Ureter (tissue), 1 donor: ENCODE data around the gene FRMD8. TPM values are rescaled to one million over a fixed set of nuclear protein-coding genes. Genes with fewer than 3 reads are reported as not detected.
"Not testable (repeated sequence)": the region's sequence is repeated elsewhere in the genome, so short reads cannot be mapped to it uniquely, and the experiment has no call there.

Experiments used
- DNase-seq: peaks from one replicate; pipeline ENCODE4 v3.0.0-alpha.2; 2020; ENCODE audit warnings: low spot score
- total RNA-seq: library from RNA; stranded (reverse); gene quantifications from one replicate; pipeline ENCODE4 v1.2.4, GENCODE V29; 2023
- donor health status: DM: yes; HTN: yes; CAD: no.

Gene FRMD8
- total RNA-seq, 1 donor from 2014 or later: 31.2 TPM

DNA sequence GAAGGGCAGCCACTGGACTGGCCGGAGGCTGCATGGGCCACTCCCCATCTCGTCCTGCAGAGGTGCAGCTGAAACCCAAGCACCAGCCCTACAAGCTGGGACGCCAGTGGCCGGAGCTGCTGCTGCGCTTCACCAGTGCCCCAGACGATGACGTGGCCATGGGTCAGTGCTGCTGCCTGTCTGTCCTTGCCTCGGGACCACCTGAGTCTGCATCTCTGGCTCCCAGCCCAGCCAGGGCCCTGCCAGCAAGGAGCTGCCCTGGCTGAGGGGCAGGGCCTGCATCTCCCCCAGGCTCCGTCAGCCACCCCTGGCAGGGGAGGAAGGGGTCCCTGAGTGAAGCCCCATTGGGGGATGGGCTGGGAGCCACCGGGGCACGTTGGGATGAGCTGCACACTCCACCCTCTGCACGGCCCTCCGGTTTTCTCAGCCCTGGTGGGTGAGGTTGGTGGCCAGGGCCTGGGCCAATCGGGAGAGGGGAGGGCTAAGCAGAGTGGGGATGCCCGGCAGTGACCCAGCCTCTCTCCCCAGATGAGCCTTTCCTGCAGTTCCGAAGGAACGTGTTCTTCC is 7.2 kb downstream of the FRMD8 start:
- no peak for DNase-seq

DNA sequence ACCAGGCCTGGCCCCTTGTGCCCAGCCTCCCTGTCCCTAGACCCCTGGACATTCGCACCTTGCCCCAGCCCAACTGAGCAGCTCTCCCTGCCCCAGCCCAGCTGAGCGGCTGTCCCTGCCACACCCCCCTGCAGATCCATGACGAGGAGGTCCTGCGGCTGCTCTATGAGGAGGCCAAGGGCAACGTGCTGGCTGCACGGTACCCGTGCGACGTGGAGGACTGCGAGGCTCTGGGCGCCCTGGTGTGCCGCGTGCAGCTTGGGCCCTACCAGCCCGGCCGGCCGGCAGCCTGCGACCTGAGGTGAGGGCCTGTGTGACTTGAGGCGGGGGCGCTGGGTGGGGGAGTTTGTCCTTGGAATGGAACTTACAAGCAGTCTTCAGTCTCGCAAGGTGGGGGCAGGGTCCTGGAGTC is 7.7 kb downstream of the FRMD8 start:
- no peak for DNase-seq

DNA sequence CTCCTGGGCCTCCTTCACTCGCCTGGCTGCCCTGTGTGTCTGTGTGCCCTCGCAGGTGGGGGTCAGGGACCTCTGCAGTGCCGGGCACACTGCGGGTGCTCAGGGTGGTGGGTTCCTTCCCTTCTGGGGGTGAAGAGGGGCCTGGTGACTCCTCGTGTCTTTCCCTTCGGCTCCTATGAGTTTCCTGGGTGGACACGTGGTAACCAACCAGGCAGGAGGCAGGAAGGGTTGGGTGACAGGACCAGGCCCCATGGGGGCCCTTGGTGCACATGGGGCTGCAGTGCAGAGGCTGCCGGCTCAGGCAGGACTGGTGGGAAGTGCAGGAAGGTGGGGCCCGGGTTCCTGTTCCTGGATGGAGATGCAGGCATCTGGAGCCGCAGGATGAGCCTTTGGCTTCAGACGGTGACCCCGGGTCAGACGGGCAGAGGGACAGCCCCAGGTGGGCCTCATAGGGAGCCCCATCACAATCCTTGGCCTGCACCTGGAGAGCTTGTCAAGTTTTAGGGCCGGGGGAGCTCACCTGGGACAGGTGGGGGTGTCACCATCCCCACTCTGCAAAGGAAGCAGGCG is 9.6 kb downstream of the FRMD8 start:
- DNase-seq: no peak

DNA sequence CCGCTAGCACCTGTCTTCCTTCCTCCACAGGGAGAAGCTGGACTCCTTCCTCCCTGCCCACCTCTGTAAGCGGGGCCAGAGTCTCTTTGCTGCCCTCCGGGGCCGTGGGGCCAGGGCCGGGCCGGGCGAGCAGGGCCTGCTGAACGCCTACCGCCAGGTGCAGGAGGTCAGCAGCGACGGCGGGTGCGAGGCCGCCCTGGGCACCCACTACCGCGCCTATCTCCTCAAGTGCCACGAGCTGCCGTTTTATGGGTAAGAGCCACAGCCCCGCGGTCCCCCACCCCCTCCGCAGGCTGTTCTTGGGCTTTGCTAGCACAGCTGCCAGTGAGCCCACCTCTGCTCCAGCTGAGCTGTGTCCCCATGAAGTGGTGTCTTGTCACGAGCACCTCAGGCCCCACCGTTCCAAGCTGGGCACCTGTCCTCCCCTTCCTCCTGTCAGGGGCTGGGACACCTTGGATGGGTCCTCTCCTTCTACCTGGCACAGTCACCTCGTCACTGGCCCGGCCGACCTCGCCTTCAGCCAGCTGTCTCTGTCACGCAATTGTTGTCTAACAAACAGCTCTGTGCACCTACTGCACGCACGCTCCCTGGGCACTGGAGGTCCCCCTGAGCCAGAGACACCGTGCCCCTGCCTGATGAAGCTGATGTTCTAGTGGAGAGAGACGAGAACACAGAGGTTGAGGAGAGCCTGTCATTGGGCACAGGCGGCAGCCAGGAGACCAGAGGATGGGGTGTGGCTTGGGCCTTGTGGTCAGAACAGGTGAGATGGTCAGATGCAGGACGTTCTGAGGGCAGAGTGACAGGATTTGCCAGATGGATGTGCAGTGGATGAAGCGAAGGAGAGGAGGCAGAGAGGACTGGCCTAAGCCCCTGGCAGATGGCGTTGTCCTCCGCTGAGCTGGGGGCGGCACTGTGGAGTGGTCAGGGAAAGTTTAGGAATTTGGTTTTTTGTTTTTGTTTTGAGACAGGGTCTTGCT is 10.6 kb downstream of the FRMD8 start:
- DNase-seq: no peak

DNA sequence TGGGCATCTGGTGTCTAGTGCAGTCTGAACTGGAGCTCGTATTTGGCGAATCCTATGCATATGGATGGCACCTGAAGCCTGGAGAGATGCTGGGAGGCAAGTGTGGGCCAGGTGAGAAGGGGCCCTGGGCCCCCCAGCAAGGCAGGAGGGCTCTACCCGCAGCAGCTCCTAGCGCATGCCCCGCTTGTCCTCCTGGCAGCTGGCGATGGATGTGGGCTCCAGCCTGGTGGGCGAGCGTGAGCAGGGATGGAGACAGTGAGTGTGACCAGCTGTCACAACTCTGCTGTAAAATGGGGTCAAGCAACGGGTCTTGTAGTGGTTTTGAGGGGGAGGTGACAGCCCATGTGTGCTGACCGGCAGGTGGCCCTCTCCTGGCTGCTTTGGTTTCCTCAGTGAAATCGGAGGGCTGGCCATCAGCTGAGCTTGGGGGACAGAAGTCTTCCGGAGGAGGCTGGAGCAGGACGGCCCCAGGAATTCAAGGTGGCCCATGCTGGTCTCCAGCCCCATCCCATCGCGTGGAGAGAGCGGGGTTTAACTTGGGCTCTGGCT is 12.0 kb downstream of the FRMD8 start:
- no peak for DNase-seq

DNA sequence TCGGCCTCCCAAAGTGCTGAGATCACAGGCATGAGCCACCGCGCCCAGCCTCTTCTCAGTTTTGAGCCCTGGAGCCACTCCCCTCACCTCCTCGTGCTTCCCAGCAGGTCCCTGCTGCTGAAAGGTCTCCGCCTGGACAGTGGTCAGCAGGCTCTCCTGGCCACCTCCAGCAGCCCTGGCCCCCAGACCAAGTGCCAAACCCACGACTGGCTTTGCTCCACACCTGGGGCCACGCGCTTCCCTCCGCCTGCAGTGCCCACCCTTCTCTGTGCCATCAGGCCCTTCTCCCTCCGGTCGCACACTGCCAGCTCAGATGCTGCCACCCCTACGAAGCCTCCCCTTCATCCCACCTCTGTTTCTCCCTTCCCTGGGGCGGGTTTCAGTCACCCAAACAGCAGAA is 12.8 kb downstream of the FRMD8 start:
- no peak for DNase-seq

DNA sequence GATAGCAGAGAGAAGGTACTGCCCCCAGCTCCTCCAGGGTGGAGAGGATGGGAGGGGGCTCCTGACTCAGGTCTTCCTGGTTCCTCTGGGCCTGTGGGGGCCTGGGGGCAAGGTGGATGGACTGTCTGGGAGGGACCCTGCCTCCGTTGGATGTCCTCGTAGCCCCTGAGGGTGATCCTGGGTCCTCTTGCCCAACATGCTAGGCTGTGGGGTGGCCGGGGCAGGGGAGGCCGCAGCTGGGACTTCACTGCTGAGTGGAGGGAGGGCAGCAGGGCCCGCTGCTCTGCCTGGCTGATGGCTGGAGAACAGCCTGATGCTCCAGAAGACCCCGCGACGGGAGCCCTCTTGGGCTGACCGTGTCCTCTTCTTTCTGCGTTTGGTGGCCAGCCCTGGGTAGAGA is 13.4 kb downstream of the FRMD8 start:
- no peak for DNase-seq

DNA sequence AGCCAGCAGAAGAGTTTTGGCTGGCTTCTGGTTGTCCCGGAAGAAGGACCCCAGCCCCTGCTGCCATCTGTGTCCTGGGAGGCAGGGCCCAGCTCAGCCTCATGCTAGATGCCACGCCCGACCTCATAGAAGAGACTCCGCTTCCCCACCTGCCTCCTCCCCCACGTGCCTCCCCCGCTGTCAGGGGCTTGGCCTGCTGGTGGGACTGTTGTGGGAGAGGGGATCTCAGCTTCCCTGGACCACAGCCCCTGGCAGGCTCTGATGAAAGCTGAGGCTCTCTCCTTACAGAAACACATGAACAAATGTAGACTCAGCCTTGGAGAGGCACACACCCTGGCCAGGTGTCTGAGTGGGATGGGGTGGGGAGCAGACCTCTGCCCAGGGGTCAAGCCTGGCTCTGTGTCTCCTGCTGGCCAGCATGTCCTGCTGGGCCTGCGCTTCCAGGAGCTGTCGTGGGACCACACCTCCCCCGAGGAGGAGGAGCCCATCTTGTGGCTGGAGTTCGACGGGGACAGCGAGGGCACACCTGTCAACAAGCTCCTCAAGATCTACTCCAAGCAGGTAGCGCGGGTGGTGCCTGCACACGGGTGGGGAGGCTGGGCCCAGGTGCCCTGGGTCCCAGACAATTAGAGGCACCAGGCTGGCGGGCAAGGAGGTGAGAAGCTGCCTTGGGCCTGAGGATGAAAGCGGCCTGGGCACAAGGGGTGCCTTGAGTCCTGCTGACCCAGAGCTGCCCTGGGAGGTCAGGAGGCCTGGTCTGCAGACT is 14.1 kb downstream of the FRMD8 start:
- DNase-seq: no peak

DNA sequence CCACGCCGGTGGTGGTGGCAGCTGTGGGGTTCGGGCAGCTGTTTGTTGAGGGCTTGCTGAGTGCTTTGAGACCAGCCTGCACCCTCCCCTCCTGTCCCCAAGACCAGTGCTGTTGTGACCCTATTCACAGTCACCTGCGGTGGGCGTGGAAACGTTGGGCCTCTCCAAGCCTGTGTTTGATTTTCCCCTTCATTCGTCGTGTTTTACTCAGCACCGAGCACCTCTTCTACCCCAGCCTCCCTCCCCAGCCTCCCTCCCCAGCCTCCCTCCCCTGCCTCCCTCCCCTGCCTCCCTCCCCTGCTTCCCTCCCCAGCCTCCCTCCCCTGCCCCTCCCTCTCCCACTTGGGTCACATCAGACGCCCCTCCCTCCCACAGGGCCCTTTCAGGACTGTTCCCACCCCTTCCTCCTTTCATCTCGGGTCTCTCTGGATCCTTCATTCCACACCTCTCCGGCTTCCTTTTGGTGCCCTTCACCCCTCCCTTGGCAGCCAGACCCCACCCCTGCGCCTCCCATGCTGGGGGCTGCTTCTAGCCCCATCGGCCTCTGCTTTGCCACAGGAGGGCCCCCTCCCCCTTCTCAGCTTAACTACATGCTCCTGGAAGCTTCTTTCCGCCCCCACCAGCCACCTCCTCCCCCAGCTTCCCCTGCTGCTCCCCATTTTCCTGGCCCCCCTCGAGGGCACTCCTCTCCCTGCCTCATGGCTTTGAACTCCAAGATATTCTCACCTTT is 14.8 kb downstream of the FRMD8 start:
- DNase-seq: no peak

DNA sequence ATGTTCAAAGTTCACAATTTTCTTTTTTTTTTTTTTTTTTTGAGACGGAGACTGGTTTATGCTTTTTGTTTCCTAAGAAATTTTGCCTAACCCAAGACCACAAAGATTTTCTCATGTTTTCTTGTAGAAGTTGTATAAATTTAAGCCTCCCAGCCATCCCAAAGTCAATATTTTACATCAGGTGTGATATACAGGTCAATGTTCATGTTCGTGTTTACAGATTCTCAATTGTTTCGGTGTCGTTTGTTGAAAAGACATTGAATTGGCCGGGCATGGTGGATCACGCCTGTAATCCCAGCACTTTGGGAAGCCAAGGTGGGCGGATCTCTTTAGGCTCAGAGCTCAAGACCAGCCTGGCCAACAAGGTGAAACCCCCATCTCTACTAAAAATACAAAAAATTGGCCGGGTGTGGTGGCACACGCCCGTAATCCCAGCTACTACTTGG is 15.4 kb downstream of the FRMD8 start:
- DNase-seq: no peak

DNA sequence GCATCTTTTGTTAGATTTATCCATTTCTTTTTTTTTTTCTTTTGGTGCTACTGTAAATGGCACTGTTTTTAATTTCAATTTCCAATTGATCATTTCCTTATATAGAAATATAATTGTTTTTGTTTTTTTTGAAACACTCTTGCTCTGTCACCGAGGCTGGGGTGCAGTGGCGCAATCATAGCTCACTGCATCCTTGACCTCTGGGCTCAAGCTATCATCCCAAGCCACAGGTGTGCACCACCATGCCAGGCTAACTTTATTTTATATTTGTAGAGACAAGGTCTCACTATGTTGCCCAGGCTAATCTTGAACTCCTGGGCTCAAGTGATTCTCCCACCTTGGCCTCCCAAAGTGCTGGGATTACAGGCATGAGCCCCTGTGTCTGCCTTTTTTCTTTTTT is 16.4 kb downstream of the FRMD8 start:
- DNase-seq: no peak

DNA sequence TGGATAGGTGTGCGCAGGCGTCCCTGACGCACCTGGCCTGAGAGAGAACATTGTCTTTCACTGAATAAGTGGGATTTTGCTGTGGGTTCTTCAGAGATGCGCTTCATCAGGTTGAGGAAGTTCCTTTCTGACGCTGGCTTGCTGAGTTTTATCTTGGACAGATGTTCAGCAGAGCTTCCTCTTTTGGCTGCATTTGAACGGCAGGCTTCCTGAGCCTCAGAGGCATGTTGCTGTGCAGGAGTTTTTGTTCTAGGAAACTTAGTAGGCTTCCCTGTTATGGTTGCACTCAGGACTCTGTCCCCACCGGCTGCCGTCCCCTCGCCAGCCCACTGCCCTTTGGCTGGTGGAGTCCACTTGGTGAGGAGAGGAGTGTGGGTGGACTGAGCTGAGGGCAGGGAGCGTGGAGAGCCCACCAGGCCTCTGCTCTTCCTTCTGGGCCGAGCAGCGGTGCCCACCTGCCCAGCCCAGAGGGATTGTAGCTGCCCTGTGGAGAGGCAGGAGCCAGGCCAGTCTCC is 17.2 kb downstream of the FRMD8 start:
- DNase-seq: no peak

DNA sequence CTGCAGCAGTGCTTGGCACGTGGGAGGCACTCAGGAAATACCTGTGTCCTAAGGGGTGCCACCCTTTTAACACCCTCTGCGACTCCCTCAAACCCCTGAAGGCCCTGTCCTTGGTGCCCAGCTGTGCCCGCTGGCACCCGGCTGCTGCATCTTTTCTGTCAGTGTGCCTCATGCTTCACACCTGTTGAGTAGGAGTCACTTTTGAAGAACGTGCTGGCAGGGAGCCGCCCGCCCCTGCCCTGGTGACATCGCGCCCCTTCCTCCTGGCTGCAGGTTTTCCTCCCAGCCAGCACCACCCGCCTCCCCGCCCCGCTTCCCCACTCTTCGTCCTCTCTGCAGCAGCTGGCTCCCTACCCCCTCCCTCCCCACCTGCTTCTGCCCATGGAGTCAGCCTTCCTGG is 17.8 kb downstream of the FRMD8 start:
- no peak for DNase-seq

DNA sequence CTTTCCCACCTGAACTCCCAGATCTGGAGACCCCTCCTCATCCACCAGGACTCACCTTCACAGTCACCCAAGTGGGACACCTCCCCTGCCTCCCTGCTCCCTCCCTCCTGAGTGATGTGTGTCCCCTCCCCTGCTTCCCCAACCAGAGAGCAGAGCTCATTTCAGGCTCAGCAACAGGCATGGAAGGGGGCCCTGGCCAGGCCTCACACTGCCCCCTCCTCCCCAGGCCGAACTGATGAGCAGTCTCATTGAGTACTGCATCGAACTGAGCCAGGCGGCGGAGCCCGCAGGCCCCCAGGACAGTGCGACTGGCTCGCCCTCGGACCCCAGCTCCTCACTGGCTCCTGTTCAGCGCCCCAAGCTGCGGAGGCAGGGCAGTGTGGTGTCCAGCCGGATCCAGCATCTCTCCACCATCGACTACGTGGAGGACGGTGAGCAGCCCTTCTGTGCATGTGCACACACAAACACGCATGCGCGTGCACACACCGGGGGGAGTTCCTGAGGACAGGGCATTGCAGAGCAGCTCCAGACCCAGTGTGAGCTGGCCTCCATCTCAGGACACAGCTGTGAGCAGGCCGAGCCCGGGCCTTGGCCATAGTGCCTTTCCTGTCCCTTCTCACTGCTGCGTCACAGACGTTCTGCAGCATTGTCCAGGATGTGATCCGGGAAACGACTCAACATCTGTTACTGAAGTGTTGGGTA is 18.4 kb downstream of the FRMD8 start:
- no peak for DNase-seq

DNA sequence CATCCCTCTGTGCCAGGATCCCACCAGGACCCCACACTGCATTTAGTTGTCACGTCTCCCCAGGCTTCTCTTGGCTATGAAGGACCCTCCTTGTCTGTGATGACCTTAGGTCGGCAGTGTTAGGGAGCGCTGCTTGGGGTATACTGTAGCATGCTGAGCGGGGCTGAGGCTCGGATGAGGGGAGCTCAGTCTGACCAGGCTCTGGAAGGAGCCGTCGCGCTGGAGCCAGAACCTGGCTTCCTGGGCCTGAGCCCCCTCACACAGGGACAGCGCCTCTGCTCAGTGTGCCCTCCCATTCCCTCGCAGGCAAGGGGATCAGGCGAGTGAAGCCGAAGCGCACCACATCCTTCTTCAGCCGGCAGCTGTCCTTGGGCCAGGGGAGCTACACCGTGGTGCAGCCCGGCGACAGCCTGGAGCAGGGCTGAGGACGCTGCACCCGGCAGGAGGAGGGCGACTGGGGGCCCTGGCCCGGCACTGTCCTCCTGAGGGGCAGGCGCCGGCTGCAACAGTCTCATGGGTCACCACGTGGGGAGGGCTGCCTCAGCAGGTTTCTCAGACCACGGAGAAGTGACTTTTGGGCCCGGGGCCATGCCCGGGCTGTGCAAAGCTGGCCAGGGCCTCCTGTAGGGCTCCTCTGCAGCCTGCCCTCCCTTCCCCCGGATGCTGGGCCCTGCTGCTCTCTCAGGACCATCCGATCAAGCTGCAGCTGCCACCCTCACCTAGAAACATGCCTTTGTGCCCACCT is 24.7 kb downstream of the FRMD8 start:
- no peak for DNase-seq

DNA sequence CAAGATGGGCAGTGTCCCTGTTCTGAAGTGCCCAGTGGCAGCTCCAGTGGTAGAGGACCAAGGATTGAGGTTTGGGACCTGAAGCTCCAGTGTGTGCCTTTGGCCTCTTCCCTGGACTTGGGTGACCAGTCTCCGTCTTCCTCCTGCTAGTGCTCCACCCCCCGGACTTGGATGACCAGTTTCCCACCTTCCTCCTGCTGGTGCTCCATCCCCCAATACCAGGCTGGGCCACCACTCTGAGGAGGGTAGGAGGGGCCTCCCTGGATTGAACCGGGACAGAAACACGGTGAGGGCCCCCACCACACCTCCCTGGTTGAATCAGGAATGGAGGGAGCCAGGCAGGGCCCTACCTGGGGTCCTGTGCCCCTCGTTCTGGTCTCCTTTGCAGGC is 25.2 kb downstream of the FRMD8 start:
- DNase-seq: no peak

DNA sequence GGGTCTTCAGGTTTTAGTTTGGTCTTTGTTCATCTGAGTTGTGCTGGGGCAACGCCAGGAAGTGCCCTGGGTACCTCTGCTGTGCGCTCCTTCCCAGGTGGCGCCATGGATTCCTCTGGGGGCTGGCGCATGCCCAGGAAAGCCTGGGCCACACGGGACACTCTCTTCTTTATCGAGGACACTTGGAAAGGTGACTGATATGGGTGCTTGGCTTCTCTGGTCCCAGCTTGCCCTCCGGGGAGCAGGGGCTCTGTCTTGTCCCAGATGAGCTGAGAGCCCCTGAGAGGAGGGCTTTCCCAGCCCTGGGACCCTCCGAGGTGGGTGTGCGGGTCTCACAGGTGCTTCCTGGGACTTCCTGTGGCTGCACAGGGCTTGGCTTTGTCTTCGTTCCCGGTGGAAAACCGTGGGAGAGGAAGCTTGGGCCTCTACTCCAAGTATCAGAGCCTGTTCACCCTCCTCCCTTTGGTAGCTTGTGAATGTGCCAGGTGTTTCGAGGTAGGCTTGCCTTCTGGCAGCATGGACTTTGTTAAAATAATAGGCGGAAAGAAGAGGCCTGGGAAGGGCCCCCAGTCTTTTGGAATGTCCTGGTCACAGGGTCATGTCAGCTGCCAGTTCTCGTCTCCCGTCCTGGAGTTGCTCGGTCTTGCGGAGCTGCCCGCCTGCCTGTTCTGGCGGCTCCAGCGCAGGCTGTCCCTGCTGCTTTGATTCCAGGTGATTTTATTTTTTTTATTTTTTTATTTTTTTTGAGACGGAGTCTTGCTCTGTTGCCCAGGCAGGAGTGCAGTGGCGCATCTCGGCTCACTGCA is 26.0 kb downstream of the FRMD8 start:
- no peak for DNase-seq

DNA sequence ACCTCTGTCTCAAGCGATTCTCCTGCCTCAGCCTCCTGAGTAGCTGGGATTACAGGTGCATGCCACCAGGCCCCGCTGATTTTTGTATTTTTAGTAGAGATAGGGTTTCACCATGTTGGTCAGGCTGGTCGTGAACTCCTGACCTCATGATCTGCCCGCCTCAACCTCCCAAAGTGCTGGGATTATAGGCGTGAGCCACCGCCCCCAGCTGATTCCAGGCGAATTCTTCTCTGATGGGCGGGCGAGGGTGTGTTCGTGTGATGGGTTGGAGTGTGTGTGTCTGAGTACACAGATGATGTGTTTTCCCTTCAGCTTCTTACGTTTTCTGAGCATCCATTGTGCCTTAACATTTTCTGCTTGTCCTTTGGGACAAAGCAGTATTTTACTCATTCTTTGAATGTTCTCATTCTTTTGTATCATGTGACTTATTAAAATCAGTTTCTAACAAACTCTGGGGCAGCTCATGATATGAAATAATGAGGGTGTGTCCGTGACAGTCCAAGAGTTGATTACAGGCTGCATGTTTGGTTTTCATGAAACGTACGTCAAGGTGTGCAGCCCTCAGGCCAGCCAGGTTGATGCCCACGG is 26.7 kb downstream of the FRMD8 start:
- DNase-seq: not testable (repeated sequence)
